H9 (cell line): ENCODE measurements around the gene B4GAT1. TPM values are rescaled to one million over a fixed set of nuclear protein-coding genes. Genes with fewer than 3 reads are reported as not detected.

ENCODE experiments used
- DNase-seq: peaks from one replicate; pipeline ENCODE4 v3.0.0-alpha.2; 2017
- H2AFZ ChIP-seq: one replicate; pipeline ENCODE4 v1.6.1; 2013; ENCODE audit warnings: mild to moderate bottlenecking, low read length, control low read depth, moderate library complexity
- H2AK5ac ChIP-seq: 2 replicates; pipeline ENCODE4 v1.6.1; 2013; ENCODE audit warnings: low read length, control low read depth, mixed read lengths; ENCODE audit not compliant: insufficient read length
- H2BK120ac ChIP-seq: one replicate; pipeline ENCODE4 v1.6.1; 2013; ENCODE audit warnings: low read depth, mild to moderate bottlenecking, low read length, control low read depth, inconsistent platforms; ENCODE audit not compliant: poor library complexity, severe bottlenecking
- H2BK12ac ChIP-seq: 2 replicates; pipeline ENCODE4 v1.6.1; 2013; ENCODE audit warnings: low read length, control low read depth, mixed read lengths, low read depth; ENCODE audit not compliant: insufficient read length
- H2BK15ac ChIP-seq: 2 replicates; pipeline ENCODE4 v1.6.1; 2013; ENCODE audit warnings: low read depth, low read length, control low read depth
- H2BK20ac ChIP-seq: one replicate; pipeline ENCODE4 v1.6.1; 2013; ENCODE audit warnings: low read depth, mild to moderate bottlenecking, low read length, control low read depth, inconsistent platforms; ENCODE audit not compliant: poor library complexity, severe bottlenecking
- H2BK5ac ChIP-seq: 2 replicates; pipeline ENCODE4 v1.6.1; 2013; ENCODE audit warnings: low read length, control low read depth, mixed read lengths; ENCODE audit not compliant: insufficient read length
- H3K14ac ChIP-seq: 2 replicates; pipeline ENCODE4 v1.6.1; 2013; ENCODE audit warnings: low read length, control low read depth; ENCODE audit not compliant: insufficient read depth
- H3K18ac ChIP-seq: 2 replicates; pipeline ENCODE4 v1.6.1; 2013; ENCODE audit warnings: low read depth, mild to moderate bottlenecking, mixed read lengths, low read length, control low read depth; ENCODE audit not compliant: insufficient read length
- H3K23ac ChIP-seq: 2 replicates; pipeline ENCODE4 v1.6.1; 2013; ENCODE audit warnings: low read length, control low read depth, mixed read lengths, low read depth; ENCODE audit not compliant: insufficient read length
- H3K23me2 ChIP-seq: 2 replicates; pipeline ENCODE4 v1.6.1; 2013; ENCODE audit warnings: low read depth, mild to moderate bottlenecking, mixed read lengths, low read length, control low read depth; ENCODE audit not compliant: insufficient read length, poor library complexity, severe bottlenecking
- H3K27ac ChIP-seq: 2 replicates; pipeline ENCODE4 v1.5.1; 2013; ENCODE audit warnings: low read length, control low read depth, mixed read lengths, low read depth; ENCODE audit not compliant: insufficient read length
- H3K27me3 ChIP-seq: 2 replicates; pipeline ENCODE4 v1.6.1; 2013; ENCODE audit warnings: low read length, control low read depth, inconsistent platforms; ENCODE audit not compliant: insufficient read depth
- H3K4ac ChIP-seq: 2 replicates; pipeline ENCODE4 v1.6.1; 2013; ENCODE audit warnings: low read depth, mild to moderate bottlenecking, control low read depth, inconsistent platforms, low read length, moderate library complexity
- H3K4me1 ChIP-seq: 2 replicates; pipeline ENCODE4 v1.6.1; 2013; ENCODE audit warnings: low read length, control low read depth, inconsistent platforms; ENCODE audit not compliant: insufficient read depth
- H3K4me2 ChIP-seq: 2 replicates; pipeline ENCODE4 v1.6.1; 2013; ENCODE audit warnings: low read length, control low read depth, mixed read lengths; ENCODE audit not compliant: insufficient read length, insufficient read depth
- H3K56ac ChIP-seq: 2 replicates; pipeline ENCODE4 v1.6.1; 2013; ENCODE audit warnings: low read depth, mild to moderate bottlenecking, mixed read lengths, low read length, control low read depth; ENCODE audit not compliant: insufficient read length
- H3K79me1 ChIP-seq: 2 replicates; pipeline ENCODE4 v1.6.1; 2013; ENCODE audit warnings: low read depth, mild to moderate bottlenecking, moderate library complexity, low read length, control low read depth, inconsistent platforms; ENCODE audit not compliant: insufficient read depth, poor library complexity, severe bottlenecking
- H3K79me2 ChIP-seq: 2 replicates; pipeline ENCODE4 v1.6.1; 2013; ENCODE audit warnings: low read length, control low read depth, inconsistent platforms; ENCODE audit not compliant: insufficient read depth
- H3K9ac ChIP-seq: 2 replicates; pipeline ENCODE4 v1.6.1; 2013; ENCODE audit warnings: low read length, control low read depth, mixed read lengths; ENCODE audit not compliant: insufficient read length; ENCODE audit errors: extremely low read depth
- H3K9me3 ChIP-seq: one replicate; pipeline ENCODE4 v1.6.1; 2013; ENCODE audit warnings: low read depth, low read length, inconsistent platforms; ENCODE audit not compliant: control insufficient read depth
- H3T11ph ChIP-seq: one replicate; pipeline ENCODE4 v1.6.1; 2013; ENCODE audit warnings: mild to moderate bottlenecking, low read length, control low read depth, inconsistent platforms
- H4K20me1 ChIP-seq: one replicate; pipeline ENCODE4 v1.6.1; 2013; ENCODE audit not compliant: control insufficient read depth, insufficient read length, insufficient read depth
- H4K5ac ChIP-seq: 2 replicates; pipeline ENCODE4 v1.6.1; 2013; ENCODE audit warnings: low read depth, mild to moderate bottlenecking, mixed read lengths, low read length, control low read depth; ENCODE audit not compliant: insufficient read length
- H4K8ac ChIP-seq: replicated peaks from 2 replicates; pipeline ENCODE4 v1.6.1; 2013; ENCODE audit warnings: low read length, control low read depth, mixed read lengths, low read depth; ENCODE audit not compliant: insufficient read length
- H4K91ac ChIP-seq: 2 replicates; pipeline ENCODE4 v1.6.1; 2013; ENCODE audit warnings: low read depth, mild to moderate bottlenecking, moderate library complexity, mixed read lengths, low read length, control low read depth; ENCODE audit not compliant: insufficient read length
- H3K27ac Mint-ChIP-seq, 3 experiments: 2 replicates in 2 of 3; 3 replicates in 1 of 3; pipeline ENCODE4 v1.8.0; 2020 to 2021; ENCODE audit warnings: mixed read lengths in 3 of 3, mild to moderate bottlenecking in 1 of 3, moderate library complexity in 1 of 3
- H3K27me3 Mint-ChIP-seq: 2 replicates; pipeline ENCODE4 v1.8.0; 2021; ENCODE audit warnings: low read depth, mild to moderate bottlenecking, moderate library complexity, mixed read lengths
- H3K36me3 Mint-ChIP-seq, 3 experiments: 2 replicates in 2 of 3; 3 replicates in 1 of 3; pipeline ENCODE4 v1.8.0; 2020 to 2021; ENCODE audit warnings: low read depth in 3 of 3, mixed read lengths in 3 of 3; ENCODE audit not compliant: insufficient read depth in 1 of 3
- H3K4me1 Mint-ChIP-seq, 2 experiments: 2 replicates each; pipeline ENCODE4 v1.8.0; 2020; ENCODE audit warnings: mixed read lengths in 2 of 2
- H3K4me3 Mint-ChIP-seq, 2 experiments: 2 replicates in 1 of 2; 3 replicates in 1 of 2; pipeline ENCODE4 v1.8.0; 2020 to 2021; ENCODE audit warnings: mild to moderate bottlenecking in 2 of 2, mixed read lengths in 2 of 2, moderate library complexity in 1 of 2
- H3K9me3 Mint-ChIP-seq, 2 experiments: 2 replicates in 1 of 2; 3 replicates in 1 of 2; pipeline ENCODE4 v1.8.0; 2020; ENCODE audit warnings: mild to moderate bottlenecking in 2 of 2, mixed read lengths in 2 of 2, moderate library complexity in 1 of 2
- WGBS: extraction: QIAGEN DNeasy Blood & Tissue Kit; methylation state at CpG from one replicate; pipeline ENCODE4 v1.1.7; 2013; ENCODE audit warnings: missing lambda C conversion rate, low lambda C conversion rate, mixed read lengths; ENCODE audit not compliant: insufficient read length; ENCODE audit errors: extremely low coverage; 5-methylcytosine and 5-hydroxymethylcytosine counted together
- total RNA-seq: library from RNA; stranded (reverse); gene quantifications from 2 replicates; pipeline ENCODE4 v1.2.1, GENCODE V29; 2021
- TF ChIP-seq, protein P1 (sequence below): fragments of 200-600 bp; sonication (generic); conservative IDR thresholded peaks from 3 replicates; pipeline ENCODE4 v1.8.0; 2021; ENCODE audit warnings: antibody characterized with exemption, mild to moderate bottlenecking

The B4GAT1 gene
- total RNA-seq, 1 experiment from 2014 or later = 24.3 TPM

DNA sequence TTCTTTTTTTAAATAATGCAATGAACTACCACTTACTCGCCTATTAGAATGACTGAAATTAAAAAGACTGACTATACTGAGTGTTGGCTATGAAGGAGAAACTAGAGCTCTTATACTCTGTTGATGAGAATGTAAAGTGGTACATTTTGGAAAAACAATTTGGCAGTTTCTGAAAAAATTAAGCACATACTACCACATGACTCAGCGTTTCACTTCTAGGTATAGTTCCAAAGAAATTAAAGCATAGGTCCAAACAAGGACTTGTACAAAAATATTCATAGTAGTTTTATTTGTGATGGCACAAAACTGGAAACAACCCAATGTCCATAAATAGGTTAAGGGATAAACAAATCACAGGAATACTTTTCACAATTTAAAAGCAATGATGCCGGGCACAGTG, 46.5 kb upstream of the B4GAT1 start:
- Histone ChIP-seq H2BK20ac (no peak overlapping the region), H2AFZ (no peak overlapping the region), H3K4me1 (no peaks in the 10 kb centered on the region), H2BK120ac (no peak overlapping the region), H3K18ac (no peak overlapping the region), H2BK12ac (no peak overlapping the region), H4K8ac (no peak overlapping the region), H3K9me3 (no peaks in the 10 kb centered on the region), H4K91ac (no peak overlapping the region), H3K27ac (no peak overlapping the region), H2BK15ac (no peak overlapping the region), H4K20me1 (no peaks in the 10 kb centered on the region), H3K23me2 (no peaks in the 10 kb centered on the region), H3K14ac (no peak overlapping the region), H3K27me3 (no peaks in the 10 kb centered on the region), H3K79me2 (no peaks in the 10 kb centered on the region), H3K23ac (no peak overlapping the region), H3K56ac (no peak overlapping the region), H3K79me1 (no peaks in the 10 kb centered on the region), H3K4me2 (no peak overlapping the region), H3K9ac (no peak overlapping the region), H4K5ac (no peak overlapping the region), H3T11ph (no peak overlapping the region), H3K4ac (no peak overlapping the region), H2BK5ac (no peak overlapping the region), H2AK5ac (no peak overlapping the region)
- WGBS = no CpG with 5 or more reads among the region's 3 CpGs
- H3K9me3 Mint-ChIP-seq = no peaks in the 10 kb centered on the region
- peaks cover 16% of the 10 kb centered on the region for H3K27me3 Mint-ChIP-seq
- 0 out of 4 replicates have a peak, but pooled peaks cover 0 to 3% of the 10 kb centered on the region in 2 experiments for H3K4me1 Mint-ChIP-seq
- no peak overlapping the region for H3K4me3 Mint-ChIP-seq
- H3K27ac Mint-ChIP-seq = no peak overlapping the region
- TF ChIP-seq, protein P1, sequence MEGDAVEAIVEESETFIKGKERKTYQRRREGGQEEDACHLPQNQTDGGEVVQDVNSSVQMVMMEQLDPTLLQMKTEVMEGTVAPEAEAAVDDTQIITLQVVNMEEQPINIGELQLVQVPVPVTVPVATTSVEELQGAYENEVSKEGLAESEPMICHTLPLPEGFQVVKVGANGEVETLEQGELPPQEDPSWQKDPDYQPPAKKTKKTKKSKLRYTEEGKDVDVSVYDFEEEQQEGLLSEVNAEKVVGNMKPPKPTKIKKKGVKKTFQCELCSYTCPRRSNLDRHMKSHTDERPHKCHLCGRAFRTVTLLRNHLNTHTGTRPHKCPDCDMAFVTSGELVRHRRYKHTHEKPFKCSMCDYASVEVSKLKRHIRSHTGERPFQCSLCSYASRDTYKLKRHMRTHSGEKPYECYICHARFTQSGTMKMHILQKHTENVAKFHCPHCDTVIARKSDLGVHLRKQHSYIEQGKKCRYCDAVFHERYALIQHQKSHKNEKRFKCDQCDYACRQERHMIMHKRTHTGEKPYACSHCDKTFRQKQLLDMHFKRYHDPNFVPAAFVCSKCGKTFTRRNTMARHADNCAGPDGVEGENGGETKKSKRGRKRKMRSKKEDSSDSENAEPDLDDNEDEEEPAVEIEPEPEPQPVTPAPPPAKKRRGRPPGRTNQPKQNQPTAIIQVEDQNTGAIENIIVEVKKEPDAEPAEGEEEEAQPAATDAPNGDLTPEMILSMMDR = no peak
- H3K36me3 Mint-ChIP-seq = no peaks in the 10 kb centered on the region
- DNase-seq = no peak
